ENCODE measurements around the gene RFX7.
"Not testable (repeated sequence)": the region's sequence is repeated elsewhere in the genome, so short reads cannot be mapped to it uniquely, and the experiment has no call there.

The RFX7 gene

DNA sequence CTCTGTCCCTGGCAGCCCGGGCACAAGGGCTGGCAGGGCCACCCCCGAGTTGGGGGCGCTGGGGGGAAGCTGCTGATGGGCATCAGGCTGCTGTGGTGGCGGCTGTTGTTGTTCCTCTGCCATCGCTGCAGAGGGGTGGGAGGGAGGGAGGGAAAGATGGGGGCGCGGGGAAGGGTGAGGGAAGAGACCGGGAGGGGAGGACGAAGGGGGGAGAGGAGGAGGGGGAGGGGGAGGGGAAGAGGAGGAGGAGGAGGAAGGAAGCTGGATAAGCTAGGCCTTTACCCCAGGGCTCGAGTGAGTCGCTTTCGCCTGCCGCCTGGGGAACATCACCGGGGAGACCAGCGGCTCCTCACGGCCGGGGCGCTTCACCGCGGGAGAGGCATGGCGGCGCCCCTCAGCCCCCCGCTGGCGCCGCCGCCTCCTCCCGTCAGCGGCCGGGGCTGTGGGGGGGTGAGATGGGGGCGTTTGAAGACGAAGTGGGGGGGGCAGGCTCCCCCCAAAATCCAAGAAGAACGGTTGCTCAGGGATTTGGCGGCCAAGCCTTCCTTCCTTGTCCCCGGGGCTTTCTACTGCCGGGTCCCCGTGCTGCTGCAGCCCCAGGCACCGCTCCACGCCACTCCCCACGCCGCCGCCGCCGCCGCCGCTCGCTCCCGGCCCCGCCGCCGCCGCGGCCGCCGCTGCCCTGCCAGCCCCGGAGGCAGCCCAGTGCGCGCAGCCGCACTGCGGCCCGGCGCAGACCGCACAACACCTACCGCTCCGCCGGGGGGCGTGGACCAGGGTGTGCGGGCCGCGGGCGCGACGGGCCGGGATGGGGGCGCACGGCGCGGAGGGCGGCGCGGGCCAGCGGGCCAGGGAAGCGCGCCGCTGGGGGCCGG lies at the start of gene RFX7:
TSS of gene RFX7 (minus strand) at position 717 of the 875 bp plus-strand sequence. CDS start at position 123, 594 bp downstream.
- DNase-seq (ENCODE audit: low read depth in 2 of 2, low spot score in 1 of 2) = peak; percentile 26 to 56

DNA sequence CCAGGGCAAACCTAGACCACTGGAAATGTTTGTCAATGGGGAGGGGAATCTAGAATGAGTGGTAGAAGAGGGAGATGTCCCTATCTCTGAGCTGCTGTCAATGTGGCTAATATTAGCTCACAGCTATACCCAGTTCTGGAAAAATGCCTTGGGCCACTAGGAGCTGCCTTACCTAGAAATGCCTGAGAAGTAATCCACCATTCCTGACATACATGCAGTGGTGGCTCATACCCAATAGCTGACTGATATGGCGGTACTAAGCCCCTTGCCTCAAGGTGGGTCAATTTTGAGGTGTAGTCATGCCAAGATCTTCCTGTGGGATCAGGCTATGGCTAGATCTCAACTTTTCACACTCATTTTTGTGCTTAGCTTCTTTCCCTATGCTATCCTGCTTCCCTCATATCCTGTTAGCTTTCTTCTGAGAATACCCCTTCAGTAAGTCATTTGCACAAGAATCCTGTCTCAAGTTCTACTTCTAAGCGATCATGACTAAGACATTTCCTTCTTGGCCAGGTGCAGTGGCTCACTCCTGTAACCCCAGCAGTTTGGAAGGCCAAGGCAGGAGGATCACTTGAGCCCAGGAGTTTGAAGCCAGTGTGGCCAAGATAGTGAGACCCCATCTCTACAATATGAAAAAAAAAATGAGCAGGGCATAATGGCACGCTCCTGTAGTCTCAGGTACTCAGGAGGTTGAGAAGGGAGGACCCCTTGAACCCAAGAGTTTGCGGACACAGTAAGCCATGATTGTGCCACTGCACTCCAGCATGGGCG lies 49.1 kb upstream of the RFX7 start:
- DNase-seq (ENCODE audit: low read depth in 2 of 2, low spot score in 1 of 2) = no peak

- DNase-seq (ENCODE audit: low read depth in 2 of 2, low spot score in 1 of 2) = no peak
Measured at GRCh38 chr15:56291741-56292140, 48.1 kb upstream of the RFX7 start.

DNA sequence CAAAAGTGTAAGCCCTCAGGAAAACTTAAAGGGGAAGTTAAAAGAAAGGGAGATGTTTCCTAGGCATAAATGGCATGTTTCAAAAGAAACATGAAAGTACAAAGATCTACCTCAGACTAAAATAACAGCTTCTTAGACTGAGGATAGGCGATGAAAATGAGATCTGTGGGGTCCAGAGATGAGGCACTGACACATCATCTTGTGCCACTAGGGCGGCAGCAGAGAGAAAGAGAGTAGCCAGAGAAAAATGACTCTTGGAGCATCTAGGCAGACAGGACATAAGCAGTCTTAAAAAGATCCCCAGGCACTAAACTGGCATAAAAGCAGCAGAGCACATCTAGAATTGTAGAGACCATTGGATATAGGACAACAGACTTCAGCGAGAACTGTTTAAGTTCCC lies 42.5 kb upstream of the RFX7 start:
- DNase-seq (ENCODE audit: low read depth in 2 of 2, low spot score in 1 of 2) = no peak

- no peak for DNase-seq (ENCODE audit: low read depth in 2 of 2, low spot score in 1 of 2)
Measured at GRCh38 chr15:56281145-56281544, 37.5 kb upstream of the RFX7 start.

DNA sequence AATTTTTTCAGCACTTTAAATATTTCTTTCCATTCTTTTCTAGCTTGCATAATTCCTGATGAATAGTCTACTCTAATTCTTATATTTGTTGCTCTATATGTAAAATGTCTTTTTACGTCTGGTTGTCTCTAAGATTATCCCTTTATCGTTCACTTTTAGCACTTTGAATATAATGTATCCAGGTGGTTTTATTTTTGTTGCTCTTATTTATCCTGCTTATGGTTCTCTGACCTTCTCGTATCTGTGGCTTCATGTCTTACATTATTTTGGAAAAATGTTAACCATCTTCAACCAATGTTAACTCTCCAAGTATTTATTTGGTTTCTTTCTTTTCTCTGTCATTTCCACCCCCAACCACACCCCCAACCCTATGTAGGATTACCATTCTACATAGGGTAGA lies 30.0 kb upstream of the RFX7 start:
- DNase-seq (ENCODE audit: low read depth in 2 of 2, low spot score in 1 of 2) = no peak

DNA sequence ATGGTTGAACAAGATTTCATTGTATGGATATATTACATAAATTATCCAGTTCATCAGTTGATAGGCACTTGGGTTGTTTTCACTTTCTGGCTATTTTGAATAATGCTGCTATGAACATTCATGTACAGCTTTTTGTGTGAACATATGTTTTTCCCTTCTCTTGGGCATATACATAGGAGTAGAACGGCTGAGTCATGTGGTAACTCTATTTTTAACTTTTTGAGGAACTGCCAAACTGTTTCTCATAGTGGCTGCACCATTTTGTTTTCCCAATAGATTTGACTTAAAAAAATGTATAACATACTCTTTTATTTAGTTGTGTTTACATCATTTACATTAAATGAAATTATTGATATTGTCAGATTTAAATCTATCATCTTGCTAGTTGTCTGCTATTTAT lies 28.8 kb upstream of the RFX7 start:
- no peak for DNase-seq (ENCODE audit: low read depth in 2 of 2, low spot score in 1 of 2)

DNA sequence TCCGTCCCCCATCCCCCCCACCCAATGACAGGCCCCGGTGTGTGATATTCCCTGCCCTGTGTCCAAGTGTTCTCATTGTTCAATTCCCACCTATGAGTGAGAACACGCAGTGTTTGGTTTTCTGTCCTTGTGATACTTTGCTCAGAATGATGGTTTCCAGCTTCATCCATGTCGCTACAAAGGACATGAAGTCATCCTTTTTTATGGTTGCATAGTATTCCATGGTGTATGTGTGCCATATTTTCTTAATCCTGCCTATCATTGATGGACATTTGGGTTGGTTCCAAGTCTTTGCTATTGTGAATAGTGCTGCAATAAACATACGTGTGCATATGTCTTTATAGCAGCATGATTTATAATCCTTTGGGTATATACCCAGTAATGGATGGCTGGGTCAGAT lies 22.8 kb upstream of the RFX7 start:
- DNase-seq (ENCODE audit: low read depth in 2 of 2, low spot score in 1 of 2) = not testable (repeated sequence)

GRCh38 chr15:56261854-56262509 lies 18.3 kb upstream of the RFX7 start:
- no peak for DNase-seq (ENCODE audit: low read depth in 2 of 2, low spot score in 1 of 2)

GRCh38 chr15:56257306-56257705 lies 13.6 kb upstream of the RFX7 start:
- not testable (repeated sequence) for DNase-seq (ENCODE audit: low read depth in 2 of 2, low spot score in 1 of 2)

DNA sequence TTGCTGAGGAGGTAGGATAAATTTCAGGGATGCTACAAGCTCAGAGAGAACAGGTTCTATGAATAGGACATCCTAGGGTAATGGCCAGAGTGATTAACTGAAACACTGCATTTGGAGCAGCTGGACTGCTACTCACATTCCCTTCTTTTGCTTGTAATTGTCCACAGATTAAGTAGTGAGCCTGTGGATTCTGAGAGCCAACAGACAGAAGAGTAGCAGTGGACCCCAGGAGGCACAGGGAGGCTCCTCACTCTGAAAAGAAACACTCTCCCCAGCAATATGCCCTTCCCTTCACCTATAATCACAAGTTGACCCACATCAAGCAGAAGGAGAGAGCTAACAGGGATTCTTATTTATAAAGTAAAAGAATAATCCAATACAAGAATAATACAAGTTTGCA lies 10.6 kb upstream of the RFX7 start:
- no peak for DNase-seq (ENCODE audit: low read depth in 2 of 2, low spot score in 1 of 2)

- DNase-seq (ENCODE audit: low read depth in 2 of 2, low spot score in 1 of 2) = no peak
Measured at GRCh38 chr15:56252386-56252785, 8.7 kb upstream of the RFX7 start.

DNA sequence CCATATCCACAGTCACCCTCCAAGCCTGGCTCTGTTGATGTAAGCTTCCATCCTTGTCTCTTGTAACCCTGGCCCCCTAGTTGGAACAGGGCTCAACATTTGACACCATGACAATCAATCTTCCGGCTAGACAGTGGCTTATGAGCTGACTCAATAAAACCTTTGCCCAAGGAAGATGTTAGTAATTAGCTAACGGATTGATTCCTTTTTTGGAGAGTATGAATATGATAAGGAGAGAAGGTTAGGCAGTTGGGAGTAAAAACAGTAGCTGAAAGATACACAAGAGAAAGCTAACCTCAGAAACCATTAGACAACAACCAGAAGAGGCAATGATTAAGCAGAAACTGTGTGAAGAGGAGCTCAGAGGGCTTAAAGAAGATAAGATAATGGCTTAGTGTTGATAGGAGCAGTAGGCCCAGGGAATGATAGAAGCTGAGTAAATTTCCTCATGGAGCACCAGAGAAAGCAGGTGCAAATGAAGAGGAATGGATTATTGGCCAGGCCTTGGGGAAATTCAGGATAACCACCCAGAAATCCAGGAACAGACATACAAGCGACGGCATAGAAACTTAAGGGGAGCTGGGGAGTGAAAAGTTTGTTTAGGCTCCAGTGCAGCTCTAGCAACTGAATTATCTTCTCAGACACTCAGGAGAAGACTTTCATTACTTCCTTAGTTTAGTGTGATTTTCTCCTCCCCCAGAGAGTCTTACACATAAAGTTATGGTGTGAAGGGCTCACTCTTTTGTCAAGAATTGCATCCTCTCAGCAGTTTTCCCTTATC lies 7.8 kb upstream of the RFX7 start:
- DNase-seq (ENCODE audit: low read depth in 2 of 2, low spot score in 1 of 2) = no peak

- DNase-seq (ENCODE audit: low read depth in 2 of 2, low spot score in 1 of 2) = no peak
Measured at GRCh38 chr15:56250626-56251025, 6.9 kb upstream of the RFX7 start.

DNA sequence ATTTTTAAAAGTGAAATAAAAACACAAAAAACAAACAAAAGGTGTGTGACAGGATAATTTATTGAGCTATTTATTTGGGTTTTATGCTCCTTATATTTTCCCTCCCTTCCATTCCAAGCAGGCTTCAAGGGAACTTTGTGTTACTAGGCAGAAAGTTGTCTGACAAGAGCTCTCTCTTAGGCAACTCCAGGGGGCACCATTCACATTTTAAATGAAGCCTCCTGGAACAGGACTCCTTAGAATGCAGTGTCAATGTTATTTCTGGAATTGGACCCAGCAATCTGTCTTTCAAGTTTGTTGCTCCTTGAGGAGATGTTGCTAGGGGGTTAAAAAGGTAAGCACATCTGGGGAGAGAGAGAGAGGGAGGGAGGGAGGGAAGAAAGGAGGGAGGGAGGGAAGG lies 5.4 kb upstream of the RFX7 start:
- no peak for DNase-seq (ENCODE audit: low read depth in 2 of 2, low spot score in 1 of 2)

GRCh38 chr15:56248311-56248992 lies 4.8 kb upstream of the RFX7 start:
- no peak for DNase-seq (ENCODE audit: low read depth in 2 of 2, low spot score in 1 of 2)

- no peak for DNase-seq (ENCODE audit: low read depth in 2 of 2, low spot score in 1 of 2)
Measured at GRCh38 chr15:56247266-56247665, 3.6 kb upstream of the RFX7 start.

GRCh38 chr15:56245871-56246814 lies 2.5 kb upstream of the RFX7 start:
- DNase-seq (ENCODE audit: low read depth in 2 of 2, low spot score in 1 of 2) = peak; percentile 69 to 72

- DNase-seq (ENCODE audit: low read depth in 2 of 2, low spot score in 1 of 2) = no peak
Measured at GRCh38 chr15:56244811-56245576, 1.3 kb upstream of the RFX7 start.
